ENCODE results near the gene EID1.

The EID1 gene

GRCh38 chr15:48868023-48868422 lies 9.9 kb upstream of the EID1 start:
- TF ChIP-seq CTCF (IDR thresholded peaks at IDR 0.05; ENCODE audit: low read length, missing control alignments): no peak
- DNase-seq (ENCODE audit: low read depth): peak; percentile 29
- H3K4me3 ChIP-seq (replicated peaks; ENCODE audit: low read depth, low read length): no peak overlapping the region

GRCh38 chr15:48868536-48868935 lies 9.4 kb upstream of the EID1 start:
- DNase-seq (ENCODE audit: low read depth): peak; percentile 83
- TF ChIP-seq CTCF (IDR thresholded peaks at IDR 0.05; ENCODE audit: low read length, missing control alignments): no peak
- no peak overlapping the region for H3K4me3 ChIP-seq (replicated peaks; ENCODE audit: low read depth, low read length)

GRCh38 chr15:48869966-48870365 lies 8.0 kb upstream of the EID1 start:
- DNase-seq (ENCODE audit: low read depth): no peak
- no peak for TF ChIP-seq CTCF (IDR thresholded peaks at IDR 0.05; ENCODE audit: low read length, missing control alignments)
- no peak overlapping the region for H3K4me3 ChIP-seq (replicated peaks; ENCODE audit: low read depth, low read length)

- no peak overlapping the region for H3K4me3 ChIP-seq (replicated peaks; ENCODE audit: low read depth, low read length)
- peak; percentile 49 for DNase-seq (ENCODE audit: low read depth)
- TF ChIP-seq CTCF (IDR thresholded peaks at IDR 0.05; ENCODE audit: low read length, missing control alignments): no peak
Observed at GRCh38 chr15:48871542-48871941, 6.4 kb upstream of the EID1 start.

- H3K4me3 ChIP-seq (replicated peaks; ENCODE audit: low read depth, low read length): no peak overlapping the region
- no peak for DNase-seq (ENCODE audit: low read depth)
- TF ChIP-seq CTCF (IDR thresholded peaks at IDR 0.05; ENCODE audit: low read length, missing control alignments): no peak
Observed at GRCh38 chr15:48872632-48873031, 5.3 kb upstream of the EID1 start.

- no peak for TF ChIP-seq CTCF (IDR thresholded peaks at IDR 0.05; ENCODE audit: low read length, missing control alignments)
- DNase-seq (ENCODE audit: low read depth): no peak
Observed at GRCh38 chr15:48875241-48875960, 2.5 kb upstream of the EID1 start.

GRCh38 chr15:48876057-48876456 lies 1.9 kb upstream of the EID1 start:
- DNase-seq (ENCODE audit: low read depth): no peak
- TF ChIP-seq CTCF (IDR thresholded peaks at IDR 0.05; ENCODE audit: low read length, missing control alignments): no peak
- H3K4me3 ChIP-seq (replicated peaks; ENCODE audit: low read depth, low read length): no peak overlapping the region

More at GRCh38 chr15:48875241-48875960, 2.5 kb upstream of the EID1 start:
- H3K4me3 ChIP-seq (replicated peaks; ENCODE audit: low read depth, low read length): no peak overlapping the region

All from fibroblast of pulmonary artery (primary cell).